OCI-LY1 (cell line): ENCODE data around the gene ZNF558.

Experiments
- H2AFZ ChIP-seq: fragments of 200-600 bp; sonication (generic), shearing (Covaris generic); 2 replicates; pipeline ENCODE4 v1.6.0; 2014; ENCODE audit warnings: antibody characterized with exemption, mild to moderate bottlenecking, low read length
- H3F3A ChIP-seq: fragments of 200-600 bp; sonication (generic), shearing (Covaris generic); 2 replicates; pipeline ENCODE4 v1.6.0; 2014; ENCODE audit warnings: mild to moderate bottlenecking, antibody characterized with exemption, low read length, moderate library complexity; ENCODE audit not compliant: insufficient read depth
- H3K27ac ChIP-seq: fragments of 200-600 bp; sonication (generic); 2 replicates; pipeline ENCODE4 v1.5.1; 2014; ENCODE audit warnings: low read length, mixed run types, mild to moderate bottlenecking, low read depth; ENCODE audit not compliant: poor library complexity, severe bottlenecking
- H3K27me3 ChIP-seq: fragments of 200-600 bp; sonication (generic); 2 replicates; pipeline ENCODE4 v1.6.0; 2014; ENCODE audit warnings: antibody characterized with exemption, mild to moderate bottlenecking, low read length, moderate library complexity; ENCODE audit not compliant: insufficient read depth
- H3K36me3 ChIP-seq: fragments of 200-600 bp; sonication (generic); 2 replicates; pipeline ENCODE4 v1.6.1; 2014; ENCODE audit warnings: mild to moderate bottlenecking, antibody characterized with exemption, low read length, moderate library complexity, mixed read lengths; ENCODE audit not compliant: insufficient read depth
- H3K4me1 ChIP-seq: fragments of 200-600 bp; sonication (generic); 2 replicates; pipeline ENCODE4 v1.5.1; 2014; ENCODE audit warnings: mild to moderate bottlenecking, low read length, moderate library complexity; ENCODE audit not compliant: insufficient read depth, severe bottlenecking
- H3K4me2 ChIP-seq: fragments of 200-600 bp; sonication (generic), shearing (Covaris generic); 2 replicates; pipeline ENCODE4 v1.6.1; 2014; ENCODE audit warnings: low read length
- H3K4me3 ChIP-seq: fragments of 200-600 bp; sonication (generic); 2 replicates; pipeline ENCODE4 v1.5.1; 2014; ENCODE audit warnings: low read length, low read depth, mild to moderate bottlenecking, mixed read lengths; ENCODE audit not compliant: poor library complexity, severe bottlenecking
- H3K79me2 ChIP-seq: fragments of 200-600 bp; shearing (Covaris generic); 2 replicates; pipeline ENCODE4 v1.6.1; 2016; ENCODE audit warnings: mixed run types, low read length, mixed read lengths; ENCODE audit not compliant: insufficient read depth
- H3K9ac ChIP-seq: fragments of 200-600 bp; sonication (generic), shearing (Covaris generic); 2 replicates; pipeline ENCODE4 v1.6.1; 2014; ENCODE audit warnings: mild to moderate bottlenecking, low read length, mixed read lengths
- H3K9me2 ChIP-seq: fragments of 200-600 bp; sonication (generic), shearing (Covaris generic); 2 replicates; pipeline ENCODE4 v1.6.1; 2014; ENCODE audit warnings: low read depth, mild to moderate bottlenecking, low read length, mixed read lengths
- H3K9me3 ChIP-seq: fragments of 200-600 bp; shearing (Covaris generic); 2 replicates; pipeline ENCODE4 v1.6.1; 2014; ENCODE audit warnings: low read length, mixed read lengths
- H4K20me1 ChIP-seq: fragments of 200-600 bp; sonication (generic), shearing (Covaris generic); 2 replicates; pipeline ENCODE4 v1.6.0; 2016; ENCODE audit warnings: mild to moderate bottlenecking, low read length; ENCODE audit not compliant: insufficient read depth
- EZH2 ChIP-seq: fragments of 200-600 bp; sonication (generic), shearing (Covaris generic); IDR thresholded peaks from 2 replicates; pipeline ENCODE4 v1.8.0; 2017; ENCODE audit warnings: borderline replicate concordance, mixed run types, mild to moderate bottlenecking, antibody characterized with exemption, low read length, moderate library complexity, mixed read lengths
- TF ChIP-seq, protein P1 (sequence below): fragments of 200-600 bp; sonication (generic), shearing (Covaris generic); IDR thresholded peaks from 2 replicates; pipeline ENCODE4 v1.5.1; 2017; ENCODE audit warnings: mild to moderate bottlenecking, antibody characterized with exemption, low read length, moderate library complexity, mixed read lengths

The ZNF558 gene

DNA sequence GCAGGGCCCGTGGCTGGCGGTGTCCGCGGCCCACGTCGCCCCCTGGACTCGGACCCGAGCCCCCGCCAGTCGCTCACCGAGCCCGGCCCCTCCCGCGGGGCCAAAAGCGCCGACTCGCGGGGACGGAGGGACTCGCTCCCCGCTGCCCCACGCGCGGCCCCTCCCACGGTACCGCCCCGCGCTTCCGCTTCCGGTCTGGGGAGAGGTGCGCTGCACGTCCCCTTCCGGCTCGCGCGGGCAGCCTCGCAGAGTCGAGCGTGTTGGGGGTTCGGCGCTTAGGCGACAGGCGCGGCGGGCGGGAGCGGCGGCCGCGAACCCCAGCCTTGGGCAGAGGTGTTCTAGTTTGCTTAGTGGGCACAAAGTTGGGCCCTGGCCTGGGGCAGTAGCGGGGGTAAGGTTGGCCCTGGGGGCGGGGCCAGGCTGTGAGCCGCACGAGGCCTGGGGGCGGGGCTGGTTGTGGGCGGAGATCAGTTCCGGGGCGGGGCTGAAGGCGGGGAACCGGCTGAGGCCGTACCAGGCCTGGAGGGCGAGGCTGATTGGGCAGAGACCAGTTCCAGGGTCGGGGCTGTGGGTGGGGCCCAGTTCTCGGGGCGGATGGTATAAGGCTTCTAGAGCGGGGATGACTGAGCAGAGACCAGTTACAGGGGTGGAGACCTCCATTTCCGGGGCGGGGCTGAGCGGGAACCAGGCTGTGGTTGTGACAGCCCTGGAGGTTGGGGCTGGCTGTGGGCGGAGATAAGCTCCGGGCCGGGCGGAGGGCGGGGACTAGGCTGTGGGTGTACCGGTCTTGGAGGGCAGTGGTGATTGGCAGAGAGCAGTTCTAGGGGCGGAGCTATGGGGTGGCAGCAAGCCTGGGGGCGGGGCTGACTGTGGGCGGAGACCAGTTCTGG, at the start of gene ZNF558, which contains the start of gene MBD3L1:
ZNF558 (minus strand) TSS at position 173 of the 890 bp plus-strand sequence. CDS start 9,645 bp downstream, outside the sequence.
MBD3L1 (plus strand) TSS at position 246 of the 890 bp plus-strand sequence. CDS start 10,302 bp downstream, outside the sequence.
- TF ChIP-seq EZH2, result no peak
- TF ChIP-seq, protein P1, sequence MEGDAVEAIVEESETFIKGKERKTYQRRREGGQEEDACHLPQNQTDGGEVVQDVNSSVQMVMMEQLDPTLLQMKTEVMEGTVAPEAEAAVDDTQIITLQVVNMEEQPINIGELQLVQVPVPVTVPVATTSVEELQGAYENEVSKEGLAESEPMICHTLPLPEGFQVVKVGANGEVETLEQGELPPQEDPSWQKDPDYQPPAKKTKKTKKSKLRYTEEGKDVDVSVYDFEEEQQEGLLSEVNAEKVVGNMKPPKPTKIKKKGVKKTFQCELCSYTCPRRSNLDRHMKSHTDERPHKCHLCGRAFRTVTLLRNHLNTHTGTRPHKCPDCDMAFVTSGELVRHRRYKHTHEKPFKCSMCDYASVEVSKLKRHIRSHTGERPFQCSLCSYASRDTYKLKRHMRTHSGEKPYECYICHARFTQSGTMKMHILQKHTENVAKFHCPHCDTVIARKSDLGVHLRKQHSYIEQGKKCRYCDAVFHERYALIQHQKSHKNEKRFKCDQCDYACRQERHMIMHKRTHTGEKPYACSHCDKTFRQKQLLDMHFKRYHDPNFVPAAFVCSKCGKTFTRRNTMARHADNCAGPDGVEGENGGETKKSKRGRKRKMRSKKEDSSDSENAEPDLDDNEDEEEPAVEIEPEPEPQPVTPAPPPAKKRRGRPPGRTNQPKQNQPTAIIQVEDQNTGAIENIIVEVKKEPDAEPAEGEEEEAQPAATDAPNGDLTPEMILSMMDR, result no peak
- peak within 1 kb of the TSS; percentile 76 for H3K9ac ChIP-seq
- H3F3A ChIP-seq, result no peaks in the 10 kb centered on the region
- peak within 1 kb of the TSS; percentile 75 for H3K4me3 ChIP-seq
- H3K27me3 ChIP-seq, result no peaks in the 10 kb centered on the region
- H3K9me3 ChIP-seq, result no peaks in the 10 kb centered on the region
- H3K36me3 ChIP-seq, result peaks cover 4% of the 10 kb centered on the region; the same call in 1 of the 2 replicates
- no peaks in the 10 kb centered on the region for H4K20me1 ChIP-seq
- peaks cover 9% of the 10 kb centered on the region for H3K4me1 ChIP-seq
- H3K79me2 ChIP-seq, result no peaks in the 10 kb centered on the region
- no peak within 1 kb of the TSS for H2AFZ ChIP-seq
- H3K4me2 ChIP-seq, result peak within 1 kb of the TSS; percentile 83
- H3K27ac ChIP-seq, result peak within 1 kb of the TSS; percentile 49
- H3K9me2 ChIP-seq, result no peaks in the 10 kb centered on the region

DNA sequence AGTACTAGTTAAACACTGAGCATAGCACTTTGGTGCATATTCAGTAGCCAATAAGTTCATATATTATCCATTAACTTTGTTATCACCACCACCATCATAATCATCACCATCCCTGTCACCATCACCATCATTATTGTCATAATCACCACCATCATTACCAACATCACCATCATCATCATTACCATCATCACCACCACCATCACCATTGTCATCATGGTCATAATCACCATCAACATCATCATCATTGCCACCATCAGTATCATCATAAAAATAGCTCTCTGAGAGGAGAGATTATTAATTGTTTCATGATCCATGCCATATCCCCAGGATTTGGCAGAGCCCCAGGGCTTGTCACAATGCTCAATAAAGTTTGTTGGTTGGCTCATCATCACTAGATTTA, 49.4 kb upstream of the ZNF558 start:
- Histone ChIP-seq H3K27me3 (no peaks in the 10 kb centered on the region), H3K36me3 (no peaks in the 10 kb centered on the region), H3K9me3 (no peaks in the 10 kb centered on the region), H3K4me3 (no peak overlapping the region), H3F3A (no peaks in the 10 kb centered on the region), H3K9ac (no peak overlapping the region), H2AFZ (no peak overlapping the region), H3K79me2 (no peaks in the 10 kb centered on the region), H4K20me1 (no peaks in the 10 kb centered on the region), H3K27ac (no peak overlapping the region), H3K9me2 (no peaks in the 10 kb centered on the region), H3K4me2 (no peak overlapping the region), H3K4me1 (no peaks in the 10 kb centered on the region)
- TF ChIP-seq, protein P1, result no peak
- TF ChIP-seq EZH2, result no peak

DNA sequence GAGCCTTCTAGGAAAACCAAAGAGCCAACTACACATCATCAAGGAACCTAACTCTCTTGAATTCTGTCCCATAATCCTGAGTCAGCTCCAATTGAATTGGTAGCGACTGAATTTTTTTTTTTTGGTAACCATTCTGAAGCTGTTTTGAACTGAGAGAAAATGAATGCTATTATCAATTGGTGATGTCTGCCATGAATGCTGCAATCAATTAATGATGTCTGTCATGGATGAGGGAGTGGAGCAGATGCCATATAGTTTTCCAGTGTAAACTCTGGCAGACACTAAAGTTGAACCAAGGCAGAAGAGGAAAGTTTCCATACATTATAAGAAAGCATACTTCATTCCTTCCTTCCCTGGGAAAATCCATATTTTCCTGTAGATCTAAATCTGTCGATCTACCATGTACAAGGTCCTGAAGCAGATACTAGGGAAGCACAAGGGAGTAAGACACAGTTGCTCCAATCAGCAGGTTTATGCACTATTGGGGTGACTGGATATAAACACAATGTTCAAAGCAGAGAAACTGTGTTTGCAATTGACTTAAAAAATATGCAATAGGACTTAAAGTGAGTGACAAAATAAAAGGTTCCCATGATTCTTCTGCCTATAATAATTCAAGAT, 48.9 kb upstream of the ZNF558 start:
- Histone ChIP-seq H3K9me3 (no peaks in the 10 kb centered on the region), H3K36me3 (no peaks in the 10 kb centered on the region), H3K4me3 (no peak overlapping the region), H3F3A (no peaks in the 10 kb centered on the region), H2AFZ (no peak overlapping the region), H3K79me2 (no peaks in the 10 kb centered on the region), H3K9me2 (no peaks in the 10 kb centered on the region), H4K20me1 (no peaks in the 10 kb centered on the region), H3K27ac (no peak overlapping the region), H3K9ac (no peak overlapping the region), H3K4me1 (no peaks in the 10 kb centered on the region), H3K4me2 (no peak overlapping the region), H3K27me3 (no peaks in the 10 kb centered on the region)
- TF ChIP-seq EZH2, result no peak
- TF ChIP-seq, protein P1, result no peak
